Astrocyte of the cerebellum (primary cell): ENCODE measurements around the gene ZGPAT.

Experiments
- DNase-seq: peaks from one replicate; pipeline ENCODE4 v3.0.0-alpha.2; 2011; ENCODE audit warnings: low read depth
- H3K4me3 ChIP-seq: 2 replicates; pipeline ENCODE4 v1.5.1; 2011; ENCODE audit warnings: mild to moderate bottlenecking, low read depth, low read length, moderate library complexity
- in situ Hi-C: cut with HindIII; loops from 2 replicates; pipeline ENCODE4 v1.10.0; 2017; ENCODE audit warnings: low sequenced_read_pairs
- TF ChIP-seq, protein P1 (sequence below): IDR thresholded peaks from 2 replicates; pipeline ENCODE4 v1.5.1; 2012; ENCODE audit warnings: low read length, low read depth, moderate library complexity, mild to moderate bottlenecking; ENCODE audit errors: missing control alignments

Gene ZGPAT

DNA sequence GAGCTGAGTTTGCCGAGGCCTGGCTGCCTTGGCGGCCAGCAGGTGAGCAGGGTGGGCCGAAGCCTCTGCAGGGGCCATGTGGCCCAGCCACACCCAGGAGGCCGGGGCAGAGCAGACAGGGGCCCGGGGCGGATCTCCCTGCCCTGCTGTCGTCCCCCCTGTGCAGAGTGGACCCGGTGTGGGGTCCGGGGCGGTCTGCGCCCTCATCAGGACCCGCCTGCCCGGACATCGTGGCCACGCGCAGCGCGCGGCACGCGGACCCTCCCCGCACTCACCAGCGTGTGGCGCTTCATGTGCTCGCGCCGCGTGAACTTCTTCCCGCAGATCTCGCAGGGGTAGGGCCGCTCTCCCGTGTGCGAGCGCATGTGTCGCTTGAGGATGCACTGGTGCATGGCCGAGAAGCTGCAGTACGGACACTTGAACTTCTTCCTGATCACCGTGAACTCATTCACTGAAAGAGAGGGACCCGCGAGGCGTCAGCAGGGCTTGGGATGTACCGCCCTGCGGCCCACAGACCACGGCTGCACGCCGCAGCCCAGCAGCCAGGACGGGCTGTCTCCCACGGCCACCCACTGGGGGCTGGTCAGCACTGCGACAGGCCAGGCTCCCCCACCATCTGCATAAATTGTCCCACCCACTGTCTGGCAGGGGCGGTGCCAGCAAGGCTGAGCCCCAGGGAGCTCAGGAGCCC lies 44.7 kb downstream of the ZGPAT start:
- TF ChIP-seq, protein P1, sequence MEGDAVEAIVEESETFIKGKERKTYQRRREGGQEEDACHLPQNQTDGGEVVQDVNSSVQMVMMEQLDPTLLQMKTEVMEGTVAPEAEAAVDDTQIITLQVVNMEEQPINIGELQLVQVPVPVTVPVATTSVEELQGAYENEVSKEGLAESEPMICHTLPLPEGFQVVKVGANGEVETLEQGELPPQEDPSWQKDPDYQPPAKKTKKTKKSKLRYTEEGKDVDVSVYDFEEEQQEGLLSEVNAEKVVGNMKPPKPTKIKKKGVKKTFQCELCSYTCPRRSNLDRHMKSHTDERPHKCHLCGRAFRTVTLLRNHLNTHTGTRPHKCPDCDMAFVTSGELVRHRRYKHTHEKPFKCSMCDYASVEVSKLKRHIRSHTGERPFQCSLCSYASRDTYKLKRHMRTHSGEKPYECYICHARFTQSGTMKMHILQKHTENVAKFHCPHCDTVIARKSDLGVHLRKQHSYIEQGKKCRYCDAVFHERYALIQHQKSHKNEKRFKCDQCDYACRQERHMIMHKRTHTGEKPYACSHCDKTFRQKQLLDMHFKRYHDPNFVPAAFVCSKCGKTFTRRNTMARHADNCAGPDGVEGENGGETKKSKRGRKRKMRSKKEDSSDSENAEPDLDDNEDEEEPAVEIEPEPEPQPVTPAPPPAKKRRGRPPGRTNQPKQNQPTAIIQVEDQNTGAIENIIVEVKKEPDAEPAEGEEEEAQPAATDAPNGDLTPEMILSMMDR = no peak
- H3K4me3 ChIP-seq = no peak overlapping the region
- in situ Hi-C loops = no loop called here
- no peak for DNase-seq

DNA sequence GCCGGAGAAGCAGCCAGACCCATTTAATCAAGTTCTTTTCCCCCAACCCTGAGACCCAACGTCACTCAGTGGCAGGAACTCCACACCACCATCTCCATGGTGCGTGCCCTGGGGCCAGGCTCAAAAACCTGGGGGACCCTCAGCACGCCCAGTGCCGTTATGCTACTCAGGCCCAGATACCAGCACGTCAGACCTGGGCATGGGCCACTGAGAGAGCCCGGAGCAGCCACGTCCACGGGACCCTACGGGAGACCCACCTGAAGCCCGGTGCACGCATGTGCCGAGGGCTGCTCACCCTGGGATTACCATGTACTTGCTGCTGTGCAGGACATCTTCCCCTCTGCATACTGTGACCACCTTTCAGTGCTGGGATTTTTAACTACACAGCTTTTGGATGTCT lies 45.5 kb downstream of the ZGPAT start:
- H3K4me3 ChIP-seq = no peak overlapping the region
- TF ChIP-seq, protein P1 = no peak
- DNase-seq = no peak
- in situ Hi-C loops = no loop called here

DNA sequence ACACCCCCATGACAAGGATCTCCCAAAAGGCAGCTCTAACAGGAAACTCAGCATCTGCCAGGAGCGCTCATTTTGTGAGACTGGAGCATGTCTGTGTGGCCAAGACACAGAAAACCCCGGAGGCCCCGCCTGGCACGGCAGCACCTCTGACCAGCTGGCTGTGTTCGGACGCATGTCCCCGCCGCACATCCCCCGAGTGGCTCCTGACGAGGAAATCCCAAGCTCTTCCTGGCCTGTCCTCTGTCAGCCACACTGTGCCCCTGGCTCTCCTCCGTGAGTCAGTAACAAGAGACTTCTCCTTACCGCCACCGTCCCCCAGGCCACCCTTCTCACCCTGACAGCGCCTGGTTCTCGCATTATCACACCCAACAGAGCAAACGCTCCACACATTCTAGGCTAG lies 46.2 kb downstream of the ZGPAT start:
- TF ChIP-seq, protein P1 = no peak
- no peak overlapping the region for H3K4me3 ChIP-seq
- no peak for DNase-seq
- in situ Hi-C loops = no loop called here

DNA sequence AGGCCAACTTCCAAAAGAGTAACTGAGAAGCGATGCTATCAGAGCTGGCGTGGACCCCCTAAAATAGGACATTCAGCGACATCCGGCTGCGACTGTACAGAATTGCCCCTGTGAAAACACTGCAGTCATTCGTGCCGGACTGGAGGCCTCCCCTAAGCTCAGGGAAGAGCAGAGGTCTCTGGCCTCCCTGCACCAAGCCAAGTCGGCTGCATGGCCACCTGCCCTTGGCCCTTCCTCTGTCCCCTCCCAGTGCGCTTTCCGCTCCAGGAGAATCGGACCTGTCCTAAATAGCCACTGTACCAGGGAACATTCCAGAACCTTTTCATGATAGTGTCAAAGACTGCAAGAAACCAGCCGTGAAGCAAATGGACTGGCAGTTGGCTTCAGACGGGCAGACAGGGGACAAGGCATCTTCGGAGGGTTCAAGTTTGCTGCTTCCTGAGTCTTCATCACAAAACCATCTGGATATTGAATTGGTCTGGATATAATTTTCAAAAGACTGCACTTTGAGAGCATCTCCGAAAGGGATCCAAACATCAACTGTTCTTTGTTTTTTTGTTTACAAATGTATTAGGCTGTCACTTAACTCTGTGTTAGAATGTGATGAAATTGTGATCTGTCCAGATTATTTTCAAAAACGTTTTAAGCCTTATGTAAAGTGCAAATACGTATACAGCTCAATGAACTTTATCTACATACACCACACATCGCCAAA lies 48.3 kb downstream of the ZGPAT start:
- TF ChIP-seq, protein P1 = no peak
- no peak for DNase-seq
- in situ Hi-C loops = no loop called here

DNA sequence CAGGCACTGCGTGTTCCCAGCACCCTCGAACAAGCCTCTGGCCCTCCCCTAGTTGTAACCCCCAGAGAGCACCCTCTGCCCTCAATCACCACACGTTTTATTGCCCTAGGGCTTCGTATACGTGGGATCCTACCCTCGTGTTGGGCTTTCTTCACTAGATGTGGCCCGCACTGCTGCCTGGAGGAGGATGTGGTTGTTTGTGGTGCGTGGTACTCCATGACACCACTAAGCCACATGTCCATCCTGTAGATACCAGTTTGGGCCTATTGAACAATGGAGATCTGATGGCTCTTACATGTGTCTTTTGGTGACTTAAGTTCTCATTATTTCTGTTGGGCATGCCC lies 48.8 kb downstream of the ZGPAT start:
- in situ Hi-C loops = no loop called here
- no peak for DNase-seq
- no peak overlapping the region for H3K4me3 ChIP-seq
- TF ChIP-seq, protein P1 = no peak

More for the DNA sequence above, 48.3 kb downstream of the ZGPAT start:
- no peak overlapping the region for H3K4me3 ChIP-seq

DNA sequence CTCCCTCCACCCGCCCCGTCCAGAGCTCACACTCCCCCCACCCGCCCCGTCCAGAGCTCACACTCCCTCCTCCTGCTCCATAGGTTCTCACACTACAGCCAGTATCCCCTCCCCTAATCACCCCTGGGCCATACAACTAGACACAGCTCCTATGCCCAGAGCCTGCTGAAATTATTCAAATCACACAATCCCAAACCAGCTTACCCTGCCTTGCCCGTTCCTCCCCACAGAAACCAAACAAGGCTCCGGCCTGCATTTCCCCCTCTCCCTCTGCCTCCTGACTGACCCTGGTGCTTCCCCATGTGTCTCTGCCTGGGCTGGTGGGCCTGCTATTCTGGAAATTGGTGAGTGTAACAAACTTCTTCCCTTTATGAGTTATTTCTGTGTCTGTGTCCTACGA lies 50.3 kb downstream of the ZGPAT start:
- DNase-seq = no peak
- TF ChIP-seq, protein P1 = no peak
- in situ Hi-C loops = no loop called here
- no peak overlapping the region for H3K4me3 ChIP-seq
